ACC112 (cell line): ENCODE measurements around the gene RFTN2.
A peak's percentile ranks its signal among the peaks of the same experiment; 100 is the strongest.
"Not testable (repeated sequence)": the region's sequence is repeated elsewhere in the genome, so short reads cannot be mapped to it uniquely, and the experiment has no call there.

ENCODE experiments used
- H2AFZ ChIP-seq: fragments of 200-600 bp; sonication (generic); one replicate; pipeline ENCODE4 v1.6.0; 2017; ENCODE audit warnings: antibody characterized with exemption, low read length; ENCODE audit not compliant: unreplicated experiment
- H3K27ac ChIP-seq: fragments of 200-600 bp; sonication (generic); 2 replicates; pipeline ENCODE4 v1.5.1; 2014; ENCODE audit warnings: low read depth, mild to moderate bottlenecking, antibody characterized with exemption, low read length, moderate library complexity
- H3K27me3 ChIP-seq: fragments of 200-600 bp; sonication (generic); 2 replicates; pipeline ENCODE4 v1.6.1; 2014; ENCODE audit warnings: mild to moderate bottlenecking, antibody characterized with exemption, low read length, moderate library complexity, mixed read lengths; ENCODE audit not compliant: insufficient read depth
- H3K36me3 ChIP-seq: fragments of 200-600 bp; sonication (generic); 2 replicates; pipeline ENCODE4 v1.6.1; 2016; ENCODE audit warnings: mild to moderate bottlenecking, antibody characterized with exemption, low read length, moderate library complexity, mixed read lengths; ENCODE audit not compliant: insufficient read depth
- H3K4me1 ChIP-seq: fragments of 200-600 bp; sonication (generic); one replicate; pipeline ENCODE4 v1.6.1; 2016; ENCODE audit warnings: low read length, mixed read lengths; ENCODE audit not compliant: insufficient read depth, unreplicated experiment, control insufficient read depth
- H3K4me3 ChIP-seq: fragments of 200-600 bp; sonication (generic); 2 replicates; pipeline ENCODE4 v1.5.1; 2014; ENCODE audit warnings: mild to moderate bottlenecking, low read depth, low read length
- H3K79me2 ChIP-seq: fragments of 200-600 bp; sonication (generic); one replicate; pipeline ENCODE4 v1.6.0; 2016; ENCODE audit warnings: low read length; ENCODE audit not compliant: control insufficient read depth, unreplicated experiment, insufficient read depth

The RFTN2 gene

DNA sequence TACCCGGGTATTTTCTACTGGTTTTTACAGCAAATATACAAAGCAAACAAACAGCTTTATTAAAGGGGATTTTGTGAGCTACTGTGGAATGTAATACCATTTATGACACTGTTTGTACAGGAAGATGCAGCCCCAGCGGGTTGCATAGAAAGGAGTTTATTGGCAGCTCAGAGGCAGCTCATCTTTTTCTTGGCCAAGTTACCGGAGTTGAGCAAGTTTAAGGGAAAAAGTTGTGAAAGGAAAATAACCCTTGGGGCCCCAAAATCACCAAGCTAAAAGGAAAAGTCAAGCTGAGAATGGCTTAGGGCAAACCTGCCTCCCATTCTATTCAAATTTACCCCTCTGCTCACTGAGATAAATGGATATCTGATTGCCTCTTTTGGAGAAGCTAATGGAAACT, 98.8 kb downstream of the RFTN2 start:
- no peak overlapping the region for H3K4me3 ChIP-seq
- H3K27ac ChIP-seq = peak overlapping the region; percentile 72

GRCh38 chr2:197575987-197576386, 99.4 kb downstream of the RFTN2 start:
- H3K36me3 ChIP-seq = peaks cover 8% of the 10 kb centered on the region; the same call in 1 of the 2 replicates
- H3K79me2 ChIP-seq = no peaks in the 10 kb centered on the region
- peak overlapping the region; percentile 72 for H3K27ac ChIP-seq
- H2AFZ ChIP-seq = no peak overlapping the region
- H3K4me3 ChIP-seq = no peak overlapping the region
- peaks cover 33% of the 10 kb centered on the region for H3K4me1 ChIP-seq
- no peaks in the 10 kb centered on the region for H3K27me3 ChIP-seq

More for the DNA sequence above, 98.8 kb downstream of the RFTN2 start:
- Histone ChIP-seq H3K79me2 (no peaks in the 10 kb centered on the region), H3K4me1 (peaks cover 26% of the 10 kb centered on the region), H3K36me3 (peaks cover 8% of the 10 kb centered on the region; the same call in 1 of the 2 replicates), H3K27me3 (no peaks in the 10 kb centered on the region), H2AFZ (no peak overlapping the region)

GRCh38 chr2:197573608-197574007, 101.8 kb downstream of the RFTN2 start:
- Histone ChIP-seq H3K27me3 (no peaks in the 10 kb centered on the region), H3K36me3 (peaks cover 8% of the 10 kb centered on the region; the same call in 1 of the 2 replicates), H3K79me2 (no peaks in the 10 kb centered on the region), H2AFZ (no peak overlapping the region), H3K27ac (no peak overlapping the region), H3K4me3 (no peak overlapping the region), H3K4me1 (peaks cover 36% of the 10 kb centered on the region)

DNA sequence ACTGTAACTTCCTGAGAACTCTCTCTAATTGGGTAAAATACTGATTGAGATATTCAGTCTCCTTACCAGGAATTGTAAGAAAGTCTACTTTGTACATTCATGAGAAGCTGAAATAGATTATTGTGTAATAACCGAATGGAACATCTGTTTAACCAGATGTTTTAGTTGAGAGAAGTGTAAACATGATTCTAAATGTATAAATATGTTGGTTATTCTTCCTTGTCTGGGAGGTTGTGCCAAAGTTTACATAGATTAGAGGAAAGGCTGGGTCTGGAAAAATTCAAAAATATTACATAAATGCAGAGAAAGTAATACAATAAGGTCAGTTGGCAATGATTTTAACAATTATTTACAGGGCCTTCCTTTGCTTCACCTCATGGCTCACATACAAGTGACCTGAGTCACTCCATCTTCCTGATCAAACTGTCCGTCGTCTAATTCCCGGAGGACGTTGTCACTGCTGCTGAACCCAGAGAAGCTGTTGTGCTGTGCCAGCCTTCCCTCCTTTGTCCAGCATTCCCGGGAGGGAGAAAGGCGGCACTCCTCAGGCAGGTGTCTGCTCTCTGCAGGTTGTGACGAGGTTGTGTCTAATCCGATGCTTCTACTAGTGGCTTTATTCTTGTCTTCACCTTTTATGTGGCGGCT, 103.6 kb downstream of the RFTN2 start:
- H3K4me1 ChIP-seq = peaks cover 28% of the 10 kb centered on the region
- H3K79me2 ChIP-seq = no peaks in the 10 kb centered on the region
- no peak overlapping the region for H2AFZ ChIP-seq
- H3K36me3 ChIP-seq = peaks cover 8% of the 10 kb centered on the region; the same call in 1 of the 2 replicates
- no peaks in the 10 kb centered on the region for H3K27me3 ChIP-seq
- no peak overlapping the region for H3K4me3 ChIP-seq
- peak overlapping the region; percentile 28; the same call in 1 of the 2 replicates for H3K27ac ChIP-seq

GRCh38 chr2:197560146-197560665, 115.2 kb downstream of the RFTN2 start:
- H3K27me3 ChIP-seq = no peaks in the 10 kb centered on the region
- no peaks in the 10 kb centered on the region for H3K79me2 ChIP-seq
- H2AFZ ChIP-seq = no peak overlapping the region
- H3K27ac ChIP-seq = no peak overlapping the region
- H3K4me3 ChIP-seq = no peak overlapping the region
- no peaks in the 10 kb centered on the region for H3K4me1 ChIP-seq
- peaks cover 9% of the 10 kb centered on the region; the same call in 1 of the 2 replicates for H3K36me3 ChIP-seq

- Histone ChIP-seq H3K36me3 (peaks cover 9% of the 10 kb centered on the region; the same call in 1 of the 2 replicates), H3K27me3 (no peaks in the 10 kb centered on the region), H3K27ac (no peak overlapping the region), H3K79me2 (no peaks in the 10 kb centered on the region), H2AFZ (no peak overlapping the region), H3K4me3 (no peak overlapping the region), H3K4me1 (no peaks in the 10 kb centered on the region)
These were observed 115.7 kb downstream of the RFTN2 start for GRCh38 chr2:197559681-197560080.

DNA sequence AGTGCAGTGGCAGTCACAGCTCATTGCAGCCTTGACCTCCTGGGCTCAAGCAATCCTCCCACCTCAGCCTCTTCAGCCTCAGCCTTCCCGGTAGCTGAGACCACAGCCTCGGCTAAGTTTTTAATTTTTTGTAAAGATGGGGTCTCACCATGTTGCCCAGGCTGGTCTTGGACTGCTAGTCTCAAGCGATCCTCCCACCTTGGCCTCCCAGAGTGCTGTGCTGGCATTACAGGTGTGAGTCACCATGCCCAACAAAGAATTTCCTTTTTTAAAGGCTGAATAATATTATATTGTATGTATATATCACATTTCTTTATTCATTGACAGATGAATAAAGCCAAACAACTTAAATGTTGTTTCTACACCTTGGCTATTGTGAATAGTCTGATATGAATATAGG, 117.0 kb downstream of the RFTN2 start:
- H3K36me3 ChIP-seq = peaks cover 9% of the 10 kb centered on the region; the same call in 1 of the 2 replicates
- no peak overlapping the region for H3K27ac ChIP-seq

GRCh38 chr2:197556456-197556855, 118.9 kb downstream of the RFTN2 start:
- H2AFZ ChIP-seq = no peak overlapping the region
- peaks cover 9% of the 10 kb centered on the region; the same call in 1 of the 2 replicates for H3K36me3 ChIP-seq
- no peaks in the 10 kb centered on the region for H3K27me3 ChIP-seq
- H3K27ac ChIP-seq = no peak overlapping the region
- no peaks in the 10 kb centered on the region for H3K4me1 ChIP-seq
- H3K79me2 ChIP-seq = no peaks in the 10 kb centered on the region
- H3K4me3 ChIP-seq = no peak overlapping the region

More for the DNA sequence above, 117.0 kb downstream of the RFTN2 start:
- no peaks in the 10 kb centered on the region for H3K4me1 ChIP-seq
- H3K27me3 ChIP-seq = no peaks in the 10 kb centered on the region
- no peak overlapping the region for H2AFZ ChIP-seq
- no peaks in the 10 kb centered on the region for H3K79me2 ChIP-seq
- no peak overlapping the region for H3K4me3 ChIP-seq

GRCh38 chr2:197555467-197555866, 119.9 kb downstream of the RFTN2 start:
- Histone ChIP-seq H3K27ac (no peak overlapping the region), H2AFZ (no peak overlapping the region), H3K79me2 (no peaks in the 10 kb centered on the region), H3K4me3 (no peak overlapping the region), H3K27me3 (no peaks in the 10 kb centered on the region), H3K36me3 (peaks cover 15% of the 10 kb centered on the region; the same call in 1 of the 2 replicates), H3K4me1 (no peaks in the 10 kb centered on the region)

- H3K36me3 ChIP-seq = peaks cover 12% of the 10 kb centered on the region
- not testable (repeated sequence) for H3K79me2 ChIP-seq
These were observed 124.1 kb downstream of the RFTN2 start for GRCh38 chr2:197551260-197551659.

GRCh38 chr2:197548582-197548981, 126.8 kb downstream of the RFTN2 start:
- H3K36me3 ChIP-seq = peaks cover 13% of the 10 kb centered on the region

More at GRCh38 chr2:197551260-197551659, 124.1 kb downstream of the RFTN2 start:
- not testable (repeated sequence) for H3K4me3 ChIP-seq, H3K4me1 ChIP-seq, H3K27me3 ChIP-seq, H3K27ac ChIP-seq, H2AFZ ChIP-seq

More at GRCh38 chr2:197548582-197548981, 126.8 kb downstream of the RFTN2 start:
- H3K79me2 ChIP-seq = peaks cover 3% of the 10 kb centered on the region
- no peak overlapping the region for H3K4me3 ChIP-seq
- no peak overlapping the region for H2AFZ ChIP-seq
- H3K27me3 ChIP-seq = no peaks in the 10 kb centered on the region
- no peak overlapping the region for H3K27ac ChIP-seq
- no peaks in the 10 kb centered on the region for H3K4me1 ChIP-seq
